Cerebellar nuclear complex (tissue), 1 donor: Measurements from ENCODE around the gene ZNF385A.
"Not testable (repeated sequence)": the region's sequence is repeated elsewhere in the genome, so short reads cannot be mapped to it uniquely, and the experiment has no call there.

Experiments
- DNase-seq, 2 experiments: peaks; one replicate each; lab custom pipeline; 2025; lab: John Stamatoyannopoulos, UW

The ZNF385A gene

GRCh38 chr12:54355104-54355815, 29.3 kb downstream of the ZNF385A start:
- DNase-seq = no peak

- DNase-seq = not testable (repeated sequence)
Measured at GRCh38 chr12:54354271-54354670, 30.3 kb downstream of the ZNF385A start.

- no peak for DNase-seq
Measured at GRCh38 chr12:54352891-54353874, 31.4 kb downstream of the ZNF385A start.

- peak in 1 of 2 experiments; percentile 15 for DNase-seq
Measured at GRCh38 chr12:54352022-54352531, 32.5 kb downstream of the ZNF385A start.

GRCh38 chr12:54351341-54351740, 33.2 kb downstream of the ZNF385A start:
- DNase-seq = no peak

- DNase-seq = no peak
Measured at GRCh38 chr12:54350743-54351142, 33.8 kb downstream of the ZNF385A start.

- no peak for DNase-seq
Measured at GRCh38 chr12:54349679-54350078, 34.9 kb downstream of the ZNF385A start.

- no peak for DNase-seq
Measured at GRCh38 chr12:54349036-54349435, 35.5 kb downstream of the ZNF385A start.

GRCh38 chr12:54341378-54342300, 42.9 kb downstream of the ZNF385A start:
- no peak for DNase-seq

GRCh38 chr12:54340846-54341245, 43.7 kb downstream of the ZNF385A start:
- DNase-seq = no peak

GRCh38 chr12:54338698-54339296, 45.7 kb downstream of the ZNF385A start:
- no peak for DNase-seq

- no peak for DNase-seq
Measured at GRCh38 chr12:54337854-54338650, 46.5 kb downstream of the ZNF385A start.

GRCh38 chr12:54337280-54337842, 47.2 kb downstream of the ZNF385A start:
- no peak for DNase-seq

- no peak for DNase-seq
Measured at GRCh38 chr12:54333420-54334034, 51.0 kb downstream of the ZNF385A start.

GRCh38 chr12:54331461-54331860, 53.1 kb downstream of the ZNF385A start:
- DNase-seq = no peak

- DNase-seq = no peak
Measured at GRCh38 chr12:54330442-54330841, 54.1 kb downstream of the ZNF385A start.

- DNase-seq = no peak
Measured at GRCh38 chr12:54329759-54330158, 54.8 kb downstream of the ZNF385A start.

- DNase-seq = no peak
Measured at GRCh38 chr12:54328595-54329337, 55.8 kb downstream of the ZNF385A start.
